Esophagus muscularis mucosa (tissue), 3 donors: ENCODE data around the gene ITIH6.

Experiments used
- POLR2A ChIP-seq: fragments of 450-650 bp; IDR thresholded peaks from one replicate; pipeline ENCODE4 v1.6.1; 2017; ENCODE audit warnings: antibody characterized with exemption, moderate library complexity, mild to moderate bottlenecking, low read depth
- TF ChIP-seq, protein P1 (sequence below), 3 experiments: fragments of 200-600 bp in 2 of 3; fragments of 450-650 bp in 1 of 3; sonication (generic) in 2 of 3; IDR thresholded peaks; one replicate each; pipeline ENCODE4 v1.5.1; 2017 to 2019; ENCODE audit warnings: antibody characterized with exemption in 3 of 3, mild to moderate bottlenecking in 2 of 3, moderate library complexity in 1 of 3

DNA sequence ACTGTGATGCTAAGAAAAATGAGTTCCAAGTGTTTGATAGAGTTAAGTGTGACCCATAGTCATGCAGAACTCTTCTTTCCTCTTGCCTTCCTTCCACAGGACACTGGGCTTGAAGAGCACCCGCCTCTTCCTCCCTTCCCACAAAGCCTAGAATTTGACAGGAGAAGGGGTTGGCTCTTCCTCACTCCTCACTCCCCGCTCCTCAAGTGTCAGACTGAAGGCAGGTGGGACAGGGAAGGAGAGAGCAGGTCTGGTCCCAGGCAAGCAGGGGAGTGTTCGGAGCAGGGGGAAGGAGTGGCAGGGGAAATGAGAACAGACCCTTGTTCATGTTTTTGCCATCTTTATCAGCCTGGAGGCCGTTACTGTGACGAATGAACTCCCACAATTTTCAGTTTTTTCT lies 20.2 kb upstream of the ITIH6 start:
- TF ChIP-seq, protein P1, sequence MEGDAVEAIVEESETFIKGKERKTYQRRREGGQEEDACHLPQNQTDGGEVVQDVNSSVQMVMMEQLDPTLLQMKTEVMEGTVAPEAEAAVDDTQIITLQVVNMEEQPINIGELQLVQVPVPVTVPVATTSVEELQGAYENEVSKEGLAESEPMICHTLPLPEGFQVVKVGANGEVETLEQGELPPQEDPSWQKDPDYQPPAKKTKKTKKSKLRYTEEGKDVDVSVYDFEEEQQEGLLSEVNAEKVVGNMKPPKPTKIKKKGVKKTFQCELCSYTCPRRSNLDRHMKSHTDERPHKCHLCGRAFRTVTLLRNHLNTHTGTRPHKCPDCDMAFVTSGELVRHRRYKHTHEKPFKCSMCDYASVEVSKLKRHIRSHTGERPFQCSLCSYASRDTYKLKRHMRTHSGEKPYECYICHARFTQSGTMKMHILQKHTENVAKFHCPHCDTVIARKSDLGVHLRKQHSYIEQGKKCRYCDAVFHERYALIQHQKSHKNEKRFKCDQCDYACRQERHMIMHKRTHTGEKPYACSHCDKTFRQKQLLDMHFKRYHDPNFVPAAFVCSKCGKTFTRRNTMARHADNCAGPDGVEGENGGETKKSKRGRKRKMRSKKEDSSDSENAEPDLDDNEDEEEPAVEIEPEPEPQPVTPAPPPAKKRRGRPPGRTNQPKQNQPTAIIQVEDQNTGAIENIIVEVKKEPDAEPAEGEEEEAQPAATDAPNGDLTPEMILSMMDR (IDR thresholded peaks at IDR 0.05): no peak
- TF ChIP-seq POLR2A: no peak
